ENCODE data around the gene CNNM2.

GRCh38 chr10:102994531-102995295, 76.6 kb downstream of the CNNM2 start:
- TF ChIP-seq SUZ12 (IDR thresholded peaks at IDR 0.05; ENCODE audit: extremely low read depth, insufficient read depth, insufficient read length) = no peak
- no peak for TF ChIP-seq ZNF274 (IDR thresholded peaks at IDR 0.05; ENCODE audit: low read depth, low read length)
- TF ChIP-seq YY1 (IDR thresholded peaks at IDR 0.05; ENCODE audit: insufficient read depth, insufficient read length) = no peak
